Testis (tissue), 3 donors: ENCODE measurements around the gene PCBP3. TPM values are rescaled to one million over a fixed set of nuclear protein-coding genes. Genes with fewer than 3 reads are reported as not detected.
A peak's percentile ranks its signal among the peaks of the same experiment; 100 is the strongest.

Experiments
- DNase-seq: peaks from one replicate; pipeline ENCODE4 v3.0.0-alpha.2; 2019
- H3K27ac ChIP-seq, 2 donors: fragments of 200-600 bp; sonication (generic); one replicate each; pipeline ENCODE4 v1.5.1; 2019
- H3K27me3 ChIP-seq: fragments of 200-600 bp; sonication (generic); one replicate; pipeline ENCODE4 v1.5.1; 2019
- H3K36me3 ChIP-seq: fragments of 200-600 bp; sonication (generic); one replicate; pipeline ENCODE4 v1.5.1; 2017; ENCODE audit warnings: low read depth; ENCODE audit errors: missing control alignments
- H3K4me1 ChIP-seq: fragments of 200-600 bp; sonication (generic); one replicate; pipeline ENCODE4 v1.5.1; 2019
- H3K4me3 ChIP-seq, 2 donors: fragments of 200-600 bp; sonication (generic); one replicate each; pipeline ENCODE4 v1.5.1; 2017 to 2019
- H3K9me3 ChIP-seq: fragments of 200-600 bp; sonication (generic); one replicate; pipeline ENCODE4 v1.5.1; 2017
- POLR2A ChIP-seq: fragments of 450-650 bp; IDR thresholded peaks from one replicate; pipeline ENCODE4 v1.6.1; 2017; ENCODE audit warnings: antibody characterized with exemption, mild to moderate bottlenecking, moderate library complexity
- WGBS, 2 donors: methylation state at CpG; one replicate each; pipeline ENCODE4 v1.1.5; 2018; 5-methylcytosine and 5-hydroxymethylcytosine counted together
- intact Hi-C: fragments of 100-400 bp; cut with DNase I; formaldehyde crosslinking; loops from one replicate; pipeline ENCODE4 v1.15.1; 2023; ENCODE audit warnings: low total_unique reads
- polyA plus RNA-seq: library from polyadenylated mRNA; stranded (reverse); fragments of 350-450 nt; fragmentation: Illumina TruSeq; extraction: RNeasy Lipid Tissue Mini Kit (QIAGEN cat#74804); gene quantifications from one replicate; pipeline ENCODE4 v1.2.3, GENCODE V29; 2014; ENCODE audit warnings: low read depth, low replicate concordance; ENCODE audit not compliant: insufficient read depth
- total RNA-seq, 2 donors: library from RNA; depleted of rRNA; stranded (reverse); fragments of >200 nt; gene quantifications; one replicate each; pipeline ENCODE4 v1.2.3, GENCODE V29; 2016
- TF ChIP-seq, protein P1 (sequence below), 3 experiments: fragments of 450-650 bp in 2 of 3; fragments of 200-600 bp in 1 of 3; sonication (generic) in 1 of 3; IDR thresholded peaks; one replicate each; pipeline ENCODE4 v1.5.1; 2016 to 2019; ENCODE audit warnings: antibody characterized with exemption in 3 of 3, mild to moderate bottlenecking in 2 of 3, moderate library complexity in 1 of 3

Gene PCBP3
- total and polyA plus RNA-seq, 3 donors from 2014 or later, result 35.7 to 58.3 (median 38.0) TPM

GRCh38 chr21:45641480-45642035, 2.0 kb upstream of the PCBP3 start:
- Histone ChIP-seq H3K27me3 (no peaks in the 10 kb centered on the region), H3K9me3 (no peaks in the 10 kb centered on the region), H3K4me3 (peak overlapping the region; percentile 51 to 52), H3K36me3 (no peaks in the 10 kb centered on the region), H3K27ac (peak overlapping the region in 1 of 2 donors; percentile 73), H3K4me1 (no peaks in the 10 kb centered on the region)
- no peak for DNase-seq
- intact Hi-C loops, result no loop called here
- TF ChIP-seq, protein P1, sequence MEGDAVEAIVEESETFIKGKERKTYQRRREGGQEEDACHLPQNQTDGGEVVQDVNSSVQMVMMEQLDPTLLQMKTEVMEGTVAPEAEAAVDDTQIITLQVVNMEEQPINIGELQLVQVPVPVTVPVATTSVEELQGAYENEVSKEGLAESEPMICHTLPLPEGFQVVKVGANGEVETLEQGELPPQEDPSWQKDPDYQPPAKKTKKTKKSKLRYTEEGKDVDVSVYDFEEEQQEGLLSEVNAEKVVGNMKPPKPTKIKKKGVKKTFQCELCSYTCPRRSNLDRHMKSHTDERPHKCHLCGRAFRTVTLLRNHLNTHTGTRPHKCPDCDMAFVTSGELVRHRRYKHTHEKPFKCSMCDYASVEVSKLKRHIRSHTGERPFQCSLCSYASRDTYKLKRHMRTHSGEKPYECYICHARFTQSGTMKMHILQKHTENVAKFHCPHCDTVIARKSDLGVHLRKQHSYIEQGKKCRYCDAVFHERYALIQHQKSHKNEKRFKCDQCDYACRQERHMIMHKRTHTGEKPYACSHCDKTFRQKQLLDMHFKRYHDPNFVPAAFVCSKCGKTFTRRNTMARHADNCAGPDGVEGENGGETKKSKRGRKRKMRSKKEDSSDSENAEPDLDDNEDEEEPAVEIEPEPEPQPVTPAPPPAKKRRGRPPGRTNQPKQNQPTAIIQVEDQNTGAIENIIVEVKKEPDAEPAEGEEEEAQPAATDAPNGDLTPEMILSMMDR (IDR thresholded peaks at IDR 0.05), result no peak
- TF ChIP-seq POLR2A, result no peak
- 52 to 54% methylated on average over 29 to 31 of the region's 31 CpGs for WGBS, 2 donors

DNA sequence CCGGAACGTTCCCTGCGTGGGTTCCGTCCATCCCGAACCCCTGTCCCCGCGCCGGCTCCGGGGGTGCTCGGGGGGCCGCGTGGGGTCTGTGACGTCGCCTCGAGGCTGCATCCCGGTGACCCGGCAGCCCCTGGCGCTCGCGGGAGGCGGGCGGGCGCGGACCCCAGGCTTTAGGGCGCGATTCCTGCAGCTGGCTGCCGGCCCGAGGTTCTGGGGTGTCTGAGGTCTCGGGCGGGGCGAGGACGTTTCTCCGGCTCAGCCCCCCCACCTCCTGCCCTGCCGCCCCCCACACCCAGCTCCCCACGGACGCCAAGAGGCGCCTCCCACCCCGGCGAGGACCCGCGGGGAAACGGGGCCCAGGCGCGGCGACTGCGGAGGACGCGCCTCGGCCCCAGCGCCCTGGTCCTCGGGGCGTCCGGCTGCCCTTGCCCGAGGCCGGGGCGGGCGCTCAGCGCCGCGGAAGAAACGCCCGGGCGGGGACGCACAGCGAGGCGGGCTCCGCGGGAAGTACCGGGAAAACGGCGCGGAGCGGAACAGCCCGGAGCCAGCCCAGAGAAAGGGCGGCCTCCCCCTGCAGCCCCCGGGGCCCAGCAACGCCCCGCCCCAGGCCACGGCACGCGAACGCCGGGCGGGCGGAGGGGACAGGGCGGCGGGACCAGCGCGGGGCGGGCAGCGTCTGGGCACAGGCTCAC, 1.3 kb upstream of the PCBP3 start:
- H3K36me3 ChIP-seq, result no peaks in the 10 kb centered on the region
- DNase-seq, result no peak
- 8 to 36% methylated on average over 5 to 68 of the region's 91 CpGs for WGBS, 2 donors
- no peaks in the 10 kb centered on the region for H3K9me3 ChIP-seq
- TF ChIP-seq POLR2A, result no peak
- TF ChIP-seq, protein P1 (IDR thresholded peaks at IDR 0.05), result no peak
- peak overlapping the region; percentile 51 to 52 for H3K4me3 ChIP-seq
- intact Hi-C loops, result no loop called here
- no peaks in the 10 kb centered on the region for H3K4me1 ChIP-seq
- H3K27me3 ChIP-seq, result no peaks in the 10 kb centered on the region
- peak overlapping the region in 1 of 2 donors; percentile 73 for H3K27ac ChIP-seq

DNA sequence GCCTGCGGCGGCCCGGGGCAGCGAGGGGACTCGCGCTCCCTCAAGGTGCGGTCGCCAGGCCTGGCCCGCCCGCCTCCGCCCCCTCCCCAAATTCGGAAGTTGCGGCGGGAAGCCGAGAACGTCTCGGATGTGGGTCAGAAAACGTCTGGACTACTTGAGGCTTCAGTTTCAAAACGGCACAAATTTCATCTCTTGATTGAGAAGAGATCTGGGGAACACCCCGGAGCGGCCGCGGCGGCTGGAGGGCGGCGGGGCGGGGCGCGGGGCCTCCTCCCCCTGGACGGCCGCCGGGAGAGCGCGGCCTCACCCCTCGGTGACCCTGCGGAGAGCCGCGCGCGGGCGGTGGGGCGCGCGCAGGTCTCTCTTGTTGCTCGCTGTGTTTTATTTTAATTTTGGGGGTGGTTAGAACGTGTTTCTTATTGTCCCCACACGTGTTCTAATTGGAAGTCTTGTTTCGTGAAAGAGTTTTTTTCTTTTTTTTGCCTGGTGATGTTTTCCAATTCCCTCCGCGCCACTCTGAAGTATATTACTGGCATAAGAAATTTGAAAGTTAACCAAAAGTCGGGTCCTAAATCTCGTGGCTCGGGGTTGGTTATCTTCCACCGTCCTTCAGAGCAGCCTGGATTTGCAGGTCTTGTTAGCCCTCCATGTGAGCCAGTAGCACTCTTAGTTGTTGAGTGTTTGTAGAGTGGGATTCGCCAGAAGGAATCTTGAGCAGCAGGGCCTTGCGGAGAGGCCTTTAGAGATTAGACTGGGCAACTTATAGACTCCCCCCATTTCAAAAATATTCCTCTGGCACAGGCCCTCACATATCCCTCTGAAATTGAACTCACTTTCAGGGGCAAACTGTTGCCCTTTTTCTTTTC, 749 bp downstream of the PCBP3 start:
- intact Hi-C loops, result no loop called here
- TF ChIP-seq, protein P1 (IDR thresholded peaks at IDR 0.05), result no peak
- no peak for TF ChIP-seq POLR2A
- Histone ChIP-seq H3K27ac (peak overlapping the region in 1 of 2 donors; percentile 68), H3K36me3 (no peaks in the 10 kb centered on the region), H3K4me1 (no peaks in the 10 kb centered on the region), H3K9me3 (no peaks in the 10 kb centered on the region), H3K27me3 (no peaks in the 10 kb centered on the region), H3K4me3 (peak overlapping the region; percentile 41 to 68)
- 6 to 8% methylated on average over 40 to 45 of the region's 56 CpGs for WGBS, 2 donors
- DNase-seq, result no peak

GRCh38 chr21:45651921-45652320, 8.4 kb downstream of the PCBP3 start:
- H3K36me3 ChIP-seq, result no peaks in the 10 kb centered on the region
- no peaks in the 10 kb centered on the region for H3K4me1 ChIP-seq
- no peak for TF ChIP-seq POLR2A
- TF ChIP-seq, protein P1 (IDR thresholded peaks at IDR 0.05), result no peak
- 91 to 93% methylated on average over 2 of the region's 2 CpGs for WGBS, 2 donors
- no peak for DNase-seq
- intact Hi-C loops, result no loop called here
- no peak overlapping the region for H3K4me3 ChIP-seq
- no peaks in the 10 kb centered on the region for H3K27me3 ChIP-seq
- H3K27ac ChIP-seq, result no peak overlapping the region
- H3K9me3 ChIP-seq, result no peaks in the 10 kb centered on the region
